ENCODE data around the gene PPP1R9A. TPM values are rescaled to one million over a fixed set of nuclear protein-coding genes. Genes with fewer than 3 reads are reported as not detected.

PPP1R9A gene
- total RNA-seq, 1 experiment from 2014 or later = 5.9 TPM

DNA sequence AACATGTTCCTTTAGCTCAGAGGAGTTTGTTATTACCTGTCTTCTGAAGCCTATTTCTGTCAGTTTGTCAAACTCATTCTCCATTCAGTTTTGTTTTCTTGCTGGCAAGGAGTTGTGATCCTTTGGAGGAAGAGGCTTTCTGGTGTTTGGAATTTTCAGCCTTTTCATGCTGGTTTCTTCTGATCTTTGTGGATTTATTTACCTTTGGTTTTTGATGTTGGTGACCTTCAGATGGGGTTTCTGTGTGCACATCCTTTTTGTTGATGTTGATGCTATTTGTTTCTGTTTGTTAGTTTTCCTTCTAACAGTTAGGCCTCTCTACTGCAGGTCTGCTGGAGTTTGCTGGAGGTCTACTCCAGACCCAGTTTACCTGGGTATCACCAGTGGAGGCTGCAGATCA is 118.6 kb downstream of the PPP1R9A start:
- Histone ChIP-seq H4K20me1 (ENCODE audit: low read length) (no peaks in the 10 kb centered on the region), H3K9ac (ENCODE audit: low read length) (no peak overlapping the region), H3K27ac (ENCODE audit: low read length) (no peak overlapping the region), H3K79me2 (ENCODE audit: low read length) (no peaks in the 10 kb centered on the region), H2AFZ (ENCODE audit: low read length) (no peak overlapping the region), H3K4me1 (ENCODE audit: insufficient read depth, low read length) (no peaks in the 10 kb centered on the region), H3K9me2 (replicated peaks; ENCODE audit: low read length) (no peaks in the 10 kb centered on the region), H3F3A (ENCODE audit: low read length, unreplicated experiment) (no peaks in the 10 kb centered on the region), H3K9me3 (ENCODE audit: low read length) (no peaks in the 10 kb centered on the region), H3K4me3 (ENCODE audit: low read length) (no peak overlapping the region), H3K4me2 (ENCODE audit: low read length) (no peak overlapping the region), H3K36me3 (ENCODE audit: low read depth, low read length) (no peaks in the 10 kb centered on the region), H3K27me3 (ENCODE audit: low read length) (no peaks in the 10 kb centered on the region)
- intact Hi-C loops (cut with micrococcal nuclease) = no loop called here
- TF ChIP-seq, protein P1, sequence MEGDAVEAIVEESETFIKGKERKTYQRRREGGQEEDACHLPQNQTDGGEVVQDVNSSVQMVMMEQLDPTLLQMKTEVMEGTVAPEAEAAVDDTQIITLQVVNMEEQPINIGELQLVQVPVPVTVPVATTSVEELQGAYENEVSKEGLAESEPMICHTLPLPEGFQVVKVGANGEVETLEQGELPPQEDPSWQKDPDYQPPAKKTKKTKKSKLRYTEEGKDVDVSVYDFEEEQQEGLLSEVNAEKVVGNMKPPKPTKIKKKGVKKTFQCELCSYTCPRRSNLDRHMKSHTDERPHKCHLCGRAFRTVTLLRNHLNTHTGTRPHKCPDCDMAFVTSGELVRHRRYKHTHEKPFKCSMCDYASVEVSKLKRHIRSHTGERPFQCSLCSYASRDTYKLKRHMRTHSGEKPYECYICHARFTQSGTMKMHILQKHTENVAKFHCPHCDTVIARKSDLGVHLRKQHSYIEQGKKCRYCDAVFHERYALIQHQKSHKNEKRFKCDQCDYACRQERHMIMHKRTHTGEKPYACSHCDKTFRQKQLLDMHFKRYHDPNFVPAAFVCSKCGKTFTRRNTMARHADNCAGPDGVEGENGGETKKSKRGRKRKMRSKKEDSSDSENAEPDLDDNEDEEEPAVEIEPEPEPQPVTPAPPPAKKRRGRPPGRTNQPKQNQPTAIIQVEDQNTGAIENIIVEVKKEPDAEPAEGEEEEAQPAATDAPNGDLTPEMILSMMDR (conservative IDR thresholded peaks at IDR 0.05; ENCODE audit: low read depth, low read length) = no peak
- TF ChIP-seq EZH2 (IDR thresholded peaks at IDR 0.05; ENCODE audit: low read length, unreplicated experiment) = no peak
- TF ChIP-seq EZH2phosphoT487 (IDR thresholded peaks at IDR 0.05; ENCODE audit: borderline replicate concordance, low read length) = no peak
- no TSS peak for BruUV-seq (replicated peaks)
- no peak for ATAC-seq
- CTCF ChIA-PET = no interaction called here
- POLR2A ChIA-PET (ENCODE audit: unreplicated experiment) = no interaction called here
- no peak for DNase-seq

DNA sequence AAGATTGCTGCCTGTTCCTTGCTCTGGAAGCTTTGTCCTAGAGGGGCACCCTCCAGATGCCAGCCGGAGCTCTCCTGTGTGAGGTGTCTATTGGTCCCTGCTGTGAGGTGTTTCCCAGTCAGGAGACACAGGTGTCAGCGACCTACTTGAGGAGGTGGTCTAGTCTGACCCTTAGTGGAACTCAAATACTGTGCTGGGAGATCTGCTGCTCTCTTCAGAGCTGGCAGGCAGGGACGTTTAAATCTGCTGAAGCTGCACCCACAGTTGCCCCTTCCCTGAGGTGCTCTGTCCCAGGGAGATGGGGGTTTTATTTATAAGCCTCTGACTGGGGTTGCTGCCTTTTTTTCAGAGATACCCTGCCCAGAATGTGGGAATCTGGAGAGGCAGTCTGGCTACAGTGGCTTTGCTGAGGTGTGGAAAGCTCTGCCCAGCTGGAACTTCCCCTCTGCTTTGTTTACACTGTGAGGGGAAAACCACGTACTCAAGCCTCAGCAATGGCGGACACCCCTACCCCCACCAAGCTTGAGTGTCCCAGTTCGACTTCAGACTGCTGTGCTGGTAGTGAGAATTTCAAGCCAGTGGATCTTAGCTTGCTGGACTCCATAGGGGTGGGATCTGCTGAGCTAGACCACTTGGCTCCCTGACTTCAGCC is 119.2 kb downstream of the PPP1R9A start:
- intact Hi-C loops (cut with micrococcal nuclease) = no loop called here
- H3K9ac ChIP-seq (ENCODE audit: low read length) = no peak overlapping the region
- no peaks in the 10 kb centered on the region for H3K27me3 ChIP-seq (ENCODE audit: low read length)
- no peak overlapping the region for H3K27ac ChIP-seq (ENCODE audit: low read length)
- H3K9me3 ChIP-seq (ENCODE audit: low read length) = no peaks in the 10 kb centered on the region
- ChIA-PET CTCF (no interaction called here), POLR2A (ENCODE audit: unreplicated experiment) (interaction anchor here (0.6 kb wide), 1 partner anchor 46 kb away, joined by 3 read pairs; no protein-coding TSS in a partner anchor)
- BruUV-seq (replicated peaks) = no TSS peak
- H2AFZ ChIP-seq (ENCODE audit: low read length) = no peak overlapping the region
- no peaks in the 10 kb centered on the region for H3F3A ChIP-seq (ENCODE audit: low read length, unreplicated experiment)
- H3K4me2 ChIP-seq (ENCODE audit: low read length) = no peak overlapping the region
- DNase-seq (no peak), ATAC-seq (no peak)
- no peaks in the 10 kb centered on the region for H3K79me2 ChIP-seq (ENCODE audit: low read length)
- H3K9me2 ChIP-seq (replicated peaks; ENCODE audit: low read length) = no peaks in the 10 kb centered on the region
- H4K20me1 ChIP-seq (ENCODE audit: low read length) = no peaks in the 10 kb centered on the region
- no peaks in the 10 kb centered on the region for H3K36me3 ChIP-seq (ENCODE audit: low read depth, low read length)
- TF ChIP-seq EZH2 (IDR thresholded peaks at IDR 0.05; ENCODE audit: low read length, unreplicated experiment) (no peak), EZH2phosphoT487 (IDR thresholded peaks at IDR 0.05; ENCODE audit: borderline replicate concordance, low read length) (no peak)
- TF ChIP-seq, protein P1 (conservative IDR thresholded peaks at IDR 0.05; ENCODE audit: low read depth, low read length) = no peak
- H3K4me3 ChIP-seq (ENCODE audit: low read length) = no peak overlapping the region
- no peaks in the 10 kb centered on the region for H3K4me1 ChIP-seq (ENCODE audit: insufficient read depth, low read length)

DNA sequence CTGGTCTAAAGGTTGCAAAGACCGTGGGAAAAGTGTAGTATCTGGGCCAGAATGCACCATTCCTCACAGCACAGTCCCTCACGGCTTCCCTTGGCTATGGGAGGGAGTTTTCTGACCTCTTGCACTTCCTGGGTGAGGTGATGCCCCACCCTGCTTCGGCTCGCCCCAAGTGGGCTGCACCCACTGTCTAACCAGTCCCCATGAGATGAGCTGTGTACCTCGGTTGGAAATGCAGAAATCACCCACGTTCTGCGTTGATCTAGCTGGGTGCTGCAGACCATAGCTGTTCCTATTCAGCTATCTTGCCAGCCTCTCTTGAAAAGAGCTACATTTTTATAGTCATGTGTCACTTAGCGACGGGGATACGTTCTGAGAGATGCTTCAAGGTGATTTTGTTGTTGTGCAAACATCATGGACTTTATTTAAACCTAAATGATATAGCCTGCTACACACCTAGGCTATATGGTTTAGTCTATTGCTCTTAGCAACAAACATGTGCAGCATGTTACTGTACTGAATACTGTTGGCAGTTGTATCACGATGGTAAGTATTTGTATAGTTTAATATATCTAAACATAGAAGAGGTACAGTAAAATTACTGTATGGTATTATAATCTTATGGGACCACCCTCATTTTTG is 120.0 kb downstream of the PPP1R9A start:
- ChIA-PET POLR2A (ENCODE audit: unreplicated experiment) (interaction anchor here (0.6 kb wide), 1 partner anchor 47 kb away, joined by 3 read pairs; no protein-coding TSS in a partner anchor), CTCF (no interaction called here)
- H3K4me2 ChIP-seq (ENCODE audit: low read length) = no peak overlapping the region
- intact Hi-C loops (cut with micrococcal nuclease) = no loop called here
- DNase-seq = no peak
- H3K27me3 ChIP-seq (ENCODE audit: low read length) = no peaks in the 10 kb centered on the region
- ATAC-seq = no peak
- H3K9me2 ChIP-seq (replicated peaks; ENCODE audit: low read length) = no peaks in the 10 kb centered on the region
- no peak overlapping the region for H3K4me3 ChIP-seq (ENCODE audit: low read length)
- H3K36me3 ChIP-seq (ENCODE audit: low read depth, low read length) = no peaks in the 10 kb centered on the region
- no peak for TF ChIP-seq EZH2phosphoT487 (IDR thresholded peaks at IDR 0.05; ENCODE audit: borderline replicate concordance, low read length)
- TF ChIP-seq EZH2 (IDR thresholded peaks at IDR 0.05; ENCODE audit: low read length, unreplicated experiment) = no peak
- TF ChIP-seq, protein P1 (conservative IDR thresholded peaks at IDR 0.05; ENCODE audit: low read depth, low read length) = no peak
- H3K79me2 ChIP-seq (ENCODE audit: low read length) = no peaks in the 10 kb centered on the region
- H3F3A ChIP-seq (ENCODE audit: low read length, unreplicated experiment) = no peaks in the 10 kb centered on the region
- no peak overlapping the region for H3K9ac ChIP-seq (ENCODE audit: low read length)
- no TSS peak for BruUV-seq (replicated peaks)
- no peaks in the 10 kb centered on the region for H3K4me1 ChIP-seq (ENCODE audit: insufficient read depth, low read length)
- no peak overlapping the region for H3K27ac ChIP-seq (ENCODE audit: low read length)
- no peaks in the 10 kb centered on the region for H4K20me1 ChIP-seq (ENCODE audit: low read length)
- no peaks in the 10 kb centered on the region for H3K9me3 ChIP-seq (ENCODE audit: low read length)
- no peak overlapping the region for H2AFZ ChIP-seq (ENCODE audit: low read length)

Measured in PC-3 (cell line).